Liver (tissue), 3 donors: ENCODE data around the gene WASF2.

Experiments used
- CTCF ChIP-seq: fragments of 150-350 bp; IDR thresholded peaks from 2 replicates; pipeline ENCODE4 v1.5.1; 2017; ENCODE audit warnings: improper control_type of control experiment, low read depth, low read length; ENCODE audit not compliant: missing input control
- JUND ChIP-seq, 2 donors: IDR thresholded peaks; 2 replicates each; pipeline ENCODE4 v1.6.1; 2016; ENCODE audit warnings: antibody characterized with exemption in 2 of 2
- MAX ChIP-seq: IDR thresholded peaks from 2 replicates; pipeline ENCODE4 v1.6.1; 2016; ENCODE audit warnings: antibody characterized with exemption
- NR2F2 ChIP-seq: IDR thresholded peaks from 2 replicates; pipeline ENCODE4 v1.6.1; 2016; ENCODE audit warnings: antibody characterized with exemption
- REST ChIP-seq: IDR thresholded peaks from 2 replicates; pipeline ENCODE4 v1.6.1; 2016; ENCODE audit warnings: antibody characterized with exemption, mild to moderate bottlenecking
- TAF1 ChIP-seq: conservative IDR thresholded peaks from 2 replicates; pipeline ENCODE4 v1.6.1; 2016; ENCODE audit warnings: antibody characterized with exemption, mild to moderate bottlenecking
- YY1 ChIP-seq: IDR thresholded peaks from 2 replicates; pipeline ENCODE4 v1.6.1; 2016; ENCODE audit warnings: antibody characterized with exemption, mild to moderate bottlenecking
- donor health status: healthy.
- donor health status: healthy.

GRCh38 chr1:27380224-27380623, 109.7 kb downstream of the WASF2 start:
- TF ChIP-seq CTCF (no peak), JUND (IDR thresholded peaks at IDR 0.05) (no peak), YY1 (no peak), REST (no peak), NR2F2 (no peak), TAF1 (no peak), MAX (no peak)
